SU-DHL-6 (cell line): ENCODE data around the gene ANKS1B.
A peak's percentile ranks its signal among the peaks of the same experiment; 100 is the strongest.

ENCODE experiments used
- H2AFZ ChIP-seq: fragments of 200-600 bp; sonication (generic); 2 replicates; pipeline ENCODE4 v1.6.1; 2014; ENCODE audit warnings: low read depth, mild to moderate bottlenecking, moderate library complexity, mixed read lengths, antibody characterized with exemption, low read length; ENCODE audit not compliant: severe bottlenecking
- H3F3A ChIP-seq: fragments of 200-600 bp; shearing (Covaris generic); 2 replicates; pipeline ENCODE4 v1.6.0; 2016; ENCODE audit warnings: antibody characterized with exemption, mild to moderate bottlenecking; ENCODE audit not compliant: insufficient read depth
- H3K27ac ChIP-seq: fragments of 200-600 bp; sonication (generic); 2 replicates; pipeline ENCODE4 v1.5.1; 2016; ENCODE audit warnings: low read depth, mild to moderate bottlenecking, low read length, moderate library complexity, mixed read lengths
- H3K27me3 ChIP-seq: fragments of 200-600 bp; sonication (generic), shearing (Covaris generic); 2 replicates; pipeline ENCODE4 v1.6.0; 2014; ENCODE audit warnings: mild to moderate bottlenecking, low read length
- H3K36me3 ChIP-seq: fragments of 200-600 bp; sonication (generic); 2 replicates; pipeline ENCODE4 v1.6.1; 2014; ENCODE audit warnings: mild to moderate bottlenecking, low read length, mixed read lengths
- H3K4me2 ChIP-seq: fragments of 300-600, 200-600 bp; shearing (Covaris generic), sonication (generic); 2 replicates; pipeline ENCODE4 v1.6.0; 2014; ENCODE audit warnings: low read length, low read depth, mild to moderate bottlenecking; ENCODE audit not compliant: poor library complexity, severe bottlenecking
- H3K4me3 ChIP-seq: fragments of 200-600 bp; sonication (generic); 2 replicates; pipeline ENCODE4 v1.5.1; 2014; ENCODE audit warnings: antibody characterized with exemption, low read length, mild to moderate bottlenecking, mixed read lengths; ENCODE audit not compliant: insufficient read depth, poor library complexity, severe bottlenecking
- H3K79me2 ChIP-seq: fragments of 200-600 bp; sonication (generic); 2 replicates; pipeline ENCODE4 v1.6.1; 2014; ENCODE audit warnings: mild to moderate bottlenecking, low read length, moderate library complexity; ENCODE audit not compliant: insufficient read depth
- H3K9ac ChIP-seq: fragments of 200-600 bp; sonication (generic); 2 replicates; pipeline ENCODE4 v1.7.0; 2014; ENCODE audit warnings: mild to moderate bottlenecking, low read length
- H3K9me2 ChIP-seq: fragments of 200-600 bp; sonication (generic); replicated peaks from 2 replicates; pipeline ENCODE4 v1.6.1; 2014; ENCODE audit warnings: low read length; ENCODE audit not compliant: insufficient read depth
- H3K9me3 ChIP-seq: fragments of 200-600 bp; sonication (generic); 2 replicates; pipeline ENCODE4 v1.6.1; 2014; ENCODE audit warnings: low read length, mixed read lengths; ENCODE audit not compliant: insufficient read depth
- H4K20me1 ChIP-seq: fragments of 200-600 bp; sonication (generic); 2 replicates; pipeline ENCODE4 v1.6.1; 2014; ENCODE audit warnings: low read depth, mild to moderate bottlenecking, antibody characterized with exemption, low read length, moderate library complexity, mixed read lengths
- EZH2phosphoT487 ChIP-seq: fragments of 200-600 bp; sonication (generic), shearing (Covaris generic); conservative IDR thresholded peaks from 2 replicates; pipeline ENCODE4 v1.6.1; 2018; ENCODE audit warnings: mild to moderate bottlenecking, antibody characterized with exemption, low read length, moderate library complexity, mixed read lengths
- TF ChIP-seq, protein P1 (sequence below): fragments of 200-600 bp; sonication (generic); IDR thresholded peaks from one replicate; pipeline ENCODE4 v1.5.1; 2017; ENCODE audit warnings: antibody characterized with exemption, mild to moderate bottlenecking, low read length, moderate library complexity; ENCODE audit not compliant: insufficient read depth, poor library complexity, severe bottlenecking

ANKS1B gene

DNA sequence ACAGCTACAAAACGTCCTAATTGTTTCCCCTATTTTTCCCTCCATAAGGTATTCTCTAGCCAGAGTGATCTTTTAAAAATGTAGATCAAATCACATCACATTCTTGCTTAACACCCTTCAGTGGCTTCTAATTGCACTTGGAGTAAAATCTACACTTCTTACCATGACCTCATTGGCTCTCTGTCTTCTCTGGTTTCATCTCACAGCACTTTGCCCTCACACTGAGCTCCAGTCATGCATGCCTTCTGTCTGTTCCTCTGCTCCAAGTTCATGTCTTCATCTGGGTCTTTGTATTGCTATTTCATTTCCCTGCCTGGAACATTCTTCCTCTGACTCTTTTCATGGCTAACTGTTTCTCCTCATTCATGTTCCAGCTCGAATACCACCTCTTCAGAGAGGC lies 557.6 kb downstream of the ANKS1B start:
- no peaks in the 10 kb centered on the region for H3K79me2 ChIP-seq
- no peak overlapping the region for H3K9ac ChIP-seq
- H4K20me1 ChIP-seq = no peaks in the 10 kb centered on the region
- H3K27ac ChIP-seq = no peak overlapping the region
- TF ChIP-seq, protein P1, sequence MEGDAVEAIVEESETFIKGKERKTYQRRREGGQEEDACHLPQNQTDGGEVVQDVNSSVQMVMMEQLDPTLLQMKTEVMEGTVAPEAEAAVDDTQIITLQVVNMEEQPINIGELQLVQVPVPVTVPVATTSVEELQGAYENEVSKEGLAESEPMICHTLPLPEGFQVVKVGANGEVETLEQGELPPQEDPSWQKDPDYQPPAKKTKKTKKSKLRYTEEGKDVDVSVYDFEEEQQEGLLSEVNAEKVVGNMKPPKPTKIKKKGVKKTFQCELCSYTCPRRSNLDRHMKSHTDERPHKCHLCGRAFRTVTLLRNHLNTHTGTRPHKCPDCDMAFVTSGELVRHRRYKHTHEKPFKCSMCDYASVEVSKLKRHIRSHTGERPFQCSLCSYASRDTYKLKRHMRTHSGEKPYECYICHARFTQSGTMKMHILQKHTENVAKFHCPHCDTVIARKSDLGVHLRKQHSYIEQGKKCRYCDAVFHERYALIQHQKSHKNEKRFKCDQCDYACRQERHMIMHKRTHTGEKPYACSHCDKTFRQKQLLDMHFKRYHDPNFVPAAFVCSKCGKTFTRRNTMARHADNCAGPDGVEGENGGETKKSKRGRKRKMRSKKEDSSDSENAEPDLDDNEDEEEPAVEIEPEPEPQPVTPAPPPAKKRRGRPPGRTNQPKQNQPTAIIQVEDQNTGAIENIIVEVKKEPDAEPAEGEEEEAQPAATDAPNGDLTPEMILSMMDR = no peak
- TF ChIP-seq EZH2phosphoT487 = no peak
- no peaks in the 10 kb centered on the region for H3K9me2 ChIP-seq
- H3K4me3 ChIP-seq = no peak overlapping the region
- H3K4me2 ChIP-seq = no peak overlapping the region
- H3F3A ChIP-seq = no peaks in the 10 kb centered on the region
- H2AFZ ChIP-seq = no peak overlapping the region
- H3K9me3 ChIP-seq = no peaks in the 10 kb centered on the region
- H3K27me3 ChIP-seq = no peaks in the 10 kb centered on the region
- H3K36me3 ChIP-seq = no peaks in the 10 kb centered on the region

DNA sequence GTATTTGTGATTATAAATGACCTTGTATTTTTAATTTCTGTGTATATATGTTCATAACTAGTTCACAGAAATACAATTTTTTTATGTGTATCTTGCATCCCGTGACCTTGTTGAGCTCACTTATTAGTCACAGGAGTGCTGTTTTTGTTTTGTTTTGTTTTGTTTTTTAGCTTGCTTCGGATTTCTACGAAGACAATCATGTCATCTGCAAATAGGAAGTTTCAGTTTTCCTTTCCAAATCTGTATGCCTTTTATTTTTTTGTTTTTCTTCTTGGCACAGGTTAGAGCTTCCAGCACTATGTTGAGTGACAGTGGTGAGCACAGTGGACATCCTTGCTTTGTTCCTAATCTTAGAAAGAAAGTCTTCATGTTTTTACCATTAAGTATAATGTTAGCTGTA lies 566.4 kb downstream of the ANKS1B start:
- H3F3A ChIP-seq = no peaks in the 10 kb centered on the region
- H4K20me1 ChIP-seq = no peaks in the 10 kb centered on the region
- H3K4me3 ChIP-seq = no peak overlapping the region
- TF ChIP-seq EZH2phosphoT487 = no peak
- TF ChIP-seq, protein P1 = no peak
- no peaks in the 10 kb centered on the region for H3K79me2 ChIP-seq
- H3K27ac ChIP-seq = no peak overlapping the region
- no peaks in the 10 kb centered on the region for H3K36me3 ChIP-seq
- no peak overlapping the region for H2AFZ ChIP-seq
- no peak overlapping the region for H3K9ac ChIP-seq
- no peaks in the 10 kb centered on the region for H3K9me3 ChIP-seq
- H3K27me3 ChIP-seq = no peaks in the 10 kb centered on the region
- no peaks in the 10 kb centered on the region for H3K9me2 ChIP-seq
- H3K4me2 ChIP-seq = no peak overlapping the region

DNA sequence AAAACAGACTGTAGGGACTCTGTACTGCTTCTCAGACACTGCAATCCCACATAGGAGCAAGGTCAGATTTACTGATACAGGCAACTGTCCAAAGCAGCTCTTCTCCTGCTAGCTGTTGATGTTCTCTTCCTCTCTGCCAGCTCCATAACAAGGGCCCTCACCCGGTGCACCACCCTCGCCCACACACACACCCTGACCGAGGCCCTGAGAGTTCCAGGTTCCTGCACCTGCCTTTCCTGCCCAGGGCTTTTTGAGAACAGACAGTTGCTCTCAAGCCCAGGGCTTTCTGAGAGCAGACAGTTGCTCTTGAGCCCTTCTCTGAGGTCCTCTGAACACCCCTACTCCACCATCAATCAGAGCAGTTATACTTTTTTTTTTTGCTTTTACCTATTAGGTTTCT lies 571.0 kb downstream of the ANKS1B start:
- Histone ChIP-seq H3K9me3 (no peaks in the 10 kb centered on the region), H3K27ac (no peak overlapping the region), H3K4me3 (no peak overlapping the region), H3K9me2 (no peaks in the 10 kb centered on the region), H2AFZ (no peak overlapping the region), H3K4me2 (no peak overlapping the region), H3K79me2 (no peaks in the 10 kb centered on the region), H3K27me3 (no peaks in the 10 kb centered on the region), H3K9ac (no peak overlapping the region), H3K36me3 (no peaks in the 10 kb centered on the region), H4K20me1 (no peaks in the 10 kb centered on the region), H3F3A (no peaks in the 10 kb centered on the region)
- no peak for TF ChIP-seq EZH2phosphoT487
- TF ChIP-seq, protein P1 = no peak

DNA sequence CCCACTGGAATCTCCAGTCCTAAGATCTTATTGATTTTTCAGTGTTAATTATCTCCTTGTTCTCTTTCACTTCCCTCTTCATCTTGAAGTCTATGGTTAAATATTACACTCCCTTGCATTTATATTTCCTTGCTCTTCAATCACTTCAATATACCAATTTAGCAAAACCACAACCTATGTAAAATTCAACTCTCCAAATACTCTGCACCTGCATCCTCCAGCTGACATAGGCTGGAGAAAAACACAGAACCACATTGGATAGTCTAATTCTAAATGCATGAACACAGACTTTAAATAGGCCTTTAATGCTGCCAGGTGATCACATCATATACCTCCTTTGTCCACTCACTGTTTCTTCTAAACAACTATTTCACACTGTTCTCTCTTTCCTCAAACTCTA lies 591.0 kb downstream of the ANKS1B start:
- Histone ChIP-seq H3K4me2 (no peak overlapping the region), H3K79me2 (no peaks in the 10 kb centered on the region), H3K9ac (no peak overlapping the region), H2AFZ (no peak overlapping the region), H3K9me3 (no peaks in the 10 kb centered on the region), H3K4me3 (no peak overlapping the region), H3K36me3 (no peaks in the 10 kb centered on the region), H4K20me1 (no peaks in the 10 kb centered on the region), H3K27me3 (no peaks in the 10 kb centered on the region), H3K9me2 (no peaks in the 10 kb centered on the region), H3K27ac (peak overlapping the region; percentile 79), H3F3A (no peaks in the 10 kb centered on the region)
- no peak for TF ChIP-seq EZH2phosphoT487
- TF ChIP-seq, protein P1 = no peak
